Neural cell (in vitro differentiated cells): ENCODE results near the gene TARS3. TPM values are rescaled to one million over a fixed set of nuclear protein-coding genes. Genes with fewer than 3 reads are reported as not detected.

Source experiments
- H2AFZ ChIP-seq: fragments of 200-600, 300-800 bp; sonication (generic), shearing (Covaris generic); 2 replicates; pipeline ENCODE4 v1.6.0; 2014; ENCODE audit warnings: low read depth, mild to moderate bottlenecking, antibody characterized with exemption, low read length, moderate library complexity
- H3F3A ChIP-seq: fragments of 200-600 bp; shearing (Covaris generic); 2 replicates; pipeline ENCODE4 v1.6.1; 2016; ENCODE audit warnings: mild to moderate bottlenecking, moderate library complexity, mixed read lengths, antibody characterized with exemption, low read length; ENCODE audit not compliant: insufficient read depth, poor library complexity, severe bottlenecking
- H3K27ac ChIP-seq: fragments of 200-600, 300-800 bp; sonication (generic), shearing (Covaris generic); 2 replicates; pipeline ENCODE4 v1.5.1; 2014; ENCODE audit warnings: mild to moderate bottlenecking, low read length, moderate library complexity
- H3K27me3 ChIP-seq: fragments of 300-800, 200-600 bp; sonication (generic), shearing (Covaris generic); 2 replicates; pipeline ENCODE4 v1.6.0; 2014; ENCODE audit warnings: mild to moderate bottlenecking, low read depth, low read length, moderate library complexity; ENCODE audit not compliant: insufficient read depth
- H3K36me3 ChIP-seq: fragments of 300-800, 200-600 bp; sonication (generic), shearing (Covaris generic); 2 replicates; pipeline ENCODE4 v1.5.1; 2014; ENCODE audit warnings: mild to moderate bottlenecking, antibody characterized with exemption, low read length, moderate library complexity; ENCODE audit not compliant: insufficient read depth
- H3K4me2 ChIP-seq: fragments of 300-800, 200-600 bp; sonication (generic), shearing (Covaris generic); 2 replicates; pipeline ENCODE4 v1.6.0; 2014; ENCODE audit warnings: mild to moderate bottlenecking, low read length
- H3K4me3 ChIP-seq: fragments of 300-800, 200-600 bp; sonication (generic), shearing (Covaris generic); 2 replicates; pipeline ENCODE4 v1.5.1; 2014; ENCODE audit warnings: mild to moderate bottlenecking, low read length, moderate library complexity
- H3K79me2 ChIP-seq: fragments of 200-600 bp; shearing (Covaris generic); replicated peaks from 2 replicates; pipeline ENCODE4 v1.6.0; 2014; ENCODE audit warnings: mild to moderate bottlenecking, low read length, moderate library complexity; ENCODE audit not compliant: insufficient read depth
- H3K9ac ChIP-seq: fragments of 300-800, 200-600 bp; sonication (generic), shearing (Covaris generic); 2 replicates; pipeline ENCODE4 v1.6.1; 2016; ENCODE audit warnings: mild to moderate bottlenecking, low read length, mixed read lengths
- H3K9me2 ChIP-seq: fragments of 200-600 bp; shearing (Covaris generic); 2 replicates; pipeline ENCODE4 v1.6.1; 2016; ENCODE audit warnings: mild to moderate bottlenecking, low read length, mixed read lengths; ENCODE audit not compliant: insufficient read depth
- H3K9me3 ChIP-seq: fragments of 200-600, 300-800 bp; sonication (generic), shearing (Covaris generic); 2 replicates; pipeline ENCODE4 v1.6.1; 2016; ENCODE audit warnings: mild to moderate bottlenecking, mixed run types, low read length, moderate library complexity, mixed read lengths
- H4K20me1 ChIP-seq: fragments of 200-600 bp; shearing (Covaris generic); 2 replicates; pipeline ENCODE4 v1.6.1; 2016; ENCODE audit warnings: mild to moderate bottlenecking, mixed run types; ENCODE audit not compliant: insufficient read depth
- CTCF ChIP-seq: fragments of 450-650 bp; IDR thresholded peaks from 2 replicates; pipeline ENCODE4 v1.5.1; 2014; ENCODE audit warnings: antibody characterized with exemption, mild to moderate bottlenecking, moderate library complexity; ENCODE audit not compliant: poor library complexity, severe bottlenecking
- EP300 ChIP-seq: fragments of 450-650 bp; conservative IDR thresholded peaks from 2 replicates; pipeline ENCODE4 v1.6.1; 2014; ENCODE audit warnings: antibody characterized with exemption, mild to moderate bottlenecking, moderate library complexity; ENCODE audit not compliant: poor library complexity, severe bottlenecking
- EZH2 ChIP-seq: fragments of 200-600, 300-800 bp; shearing (Covaris generic), sonication (generic); IDR thresholded peaks from 2 replicates; pipeline ENCODE4 v1.6.1; 2014; ENCODE audit warnings: antibody characterized with exemption, low read length, borderline replicate concordance, mild to moderate bottlenecking; ENCODE audit not compliant: insufficient read depth, poor library complexity, severe bottlenecking
- MXI1 ChIP-seq: fragments of 450-650 bp; conservative IDR thresholded peaks from 2 replicates; pipeline ENCODE4 v1.6.1; 2014; ENCODE audit warnings: antibody characterized with exemption, mild to moderate bottlenecking; ENCODE audit not compliant: poor library complexity, severe bottlenecking
- POLR2AphosphoS5 ChIP-seq: IDR thresholded peaks from 2 replicates; pipeline ENCODE4 v1.6.1; 2012
- RAD21 ChIP-seq: fragments of 450-650 bp; conservative IDR thresholded peaks from 2 replicates; pipeline ENCODE4 v1.6.1; 2014; ENCODE audit warnings: antibody characterized with exemption, mild to moderate bottlenecking, moderate library complexity
- REST ChIP-seq: IDR thresholded peaks from 2 replicates; pipeline ENCODE4 v1.6.1; 2012; ENCODE audit warnings: borderline replicate concordance
- SMC3 ChIP-seq: fragments of 450-650 bp; conservative IDR thresholded peaks from 2 replicates; pipeline ENCODE4 v1.6.1; 2014; ENCODE audit warnings: antibody characterized with exemption, mild to moderate bottlenecking, moderate library complexity; ENCODE audit not compliant: poor library complexity
- TAF1 ChIP-seq: IDR thresholded peaks from 2 replicates; pipeline ENCODE4 v1.6.1; 2012; ENCODE audit warnings: low read depth
- polyA plus RNA-seq: library from polyadenylated mRNA; depleted of rRNA; stranded (reverse); fragments of >200 nt; gene quantifications from 2 replicates; pipeline ENCODE4 v1.2.3, GENCODE V29; 2014

TARS3 gene
- polyA plus RNA-seq, 1 donor from 2014 or later, result 27.1 TPM

GRCh38 chr15:101679806-101680205 lies 44.5 kb downstream of the TARS3 start:
- H3K4me3 ChIP-seq, result no peak overlapping the region
- no peak overlapping the region for H3K9ac ChIP-seq
- no peak for TF ChIP-seq EZH2
- no peak for TF ChIP-seq POLR2AphosphoS5
- TF ChIP-seq REST, result no peak
- no peak for TF ChIP-seq RAD21
- TF ChIP-seq TAF1, result no peak
- TF ChIP-seq EP300, result no peak
- TF ChIP-seq MXI1, result no peak
- no peak for TF ChIP-seq CTCF
- TF ChIP-seq SMC3, result no peak
- H3K9me3 ChIP-seq, result no peaks in the 10 kb centered on the region
- H3K27me3 ChIP-seq, result no peaks in the 10 kb centered on the region
- H2AFZ ChIP-seq, result no peak overlapping the region
- H4K20me1 ChIP-seq, result no peaks in the 10 kb centered on the region
- no peaks in the 10 kb centered on the region for H3K9me2 ChIP-seq
- no peak overlapping the region for H3K4me2 ChIP-seq
- H3K36me3 ChIP-seq, result peaks cover 10% of the 10 kb centered on the region
- H3F3A ChIP-seq, result no peaks in the 10 kb centered on the region
- H3K27ac ChIP-seq, result no peak overlapping the region
- no peaks in the 10 kb centered on the region for H3K79me2 ChIP-seq

GRCh38 chr15:101676921-101677329 lies 47.3 kb downstream of the TARS3 start:
- Histone ChIP-seq H3K79me2 (no peaks in the 10 kb centered on the region), H4K20me1 (no peaks in the 10 kb centered on the region), H3K9ac (no peak overlapping the region), H3F3A (no peaks in the 10 kb centered on the region), H3K27me3 (no peaks in the 10 kb centered on the region), H3K27ac (no peak overlapping the region), H3K4me3 (no peak overlapping the region), H3K9me2 (no peaks in the 10 kb centered on the region), H3K9me3 (no peaks in the 10 kb centered on the region), H2AFZ (no peak overlapping the region), H3K36me3 (peaks cover 10% of the 10 kb centered on the region), H3K4me2 (no peak overlapping the region)
- TF ChIP-seq TAF1 (no peak), EP300 (no peak), RAD21 (no peak), CTCF (no peak), REST (no peak), SMC3 (no peak), EZH2 (no peak), MXI1 (no peak), POLR2AphosphoS5 (no peak)
